SK-N-SH treated with all-trans-retinoic acid at 6 μM for 48 hours (cell line): Measurements from ENCODE around the gene CCDC190.

Source experiments
- ARNTL ChIP-seq: fragments of 450-650 bp; formaldehyde crosslinking; IDR thresholded peaks from 2 replicates; pipeline ENCODE4 v1.5.0; 2020; ENCODE audit warnings: low read depth, mild to moderate bottlenecking, moderate library complexity, borderline replicate concordance
- ESRRG ChIP-seq: fragments of 250-450 bp; sonication (Bioruptor Pico); IDR thresholded peaks from 2 replicates; pipeline ENCODE4 v1.6.1; 2021; ENCODE audit warnings: mild to moderate bottlenecking
- GLIS3 ChIP-seq: fragments of 250-450 bp; sonication (Bioruptor Pico); IDR thresholded peaks from 2 replicates; pipeline ENCODE4 v1.5.0; 2020; ENCODE audit warnings: mild to moderate bottlenecking, moderate library complexity
- OSR1 ChIP-seq: fragments of 250-450 bp; sonication (Bioruptor Pico); IDR thresholded peaks from 2 replicates; pipeline ENCODE4 v1.8.0; 2022; ENCODE audit warnings: moderate library complexity, mild to moderate bottlenecking, inconsistent platforms
- RARB ChIP-seq: fragments of 250-450 bp; sonication (Bioruptor Pico); IDR thresholded peaks from 2 replicates; pipeline ENCODE4 v1.8.0; 2021; ENCODE audit warnings: mild to moderate bottlenecking, moderate library complexity
- TOX ChIP-seq: fragments of 250-450 bp; sonication (Bioruptor Pico); IDR thresholded peaks from 2 replicates; pipeline ENCODE4 v1.8.0; 2021; ENCODE audit warnings: mild to moderate bottlenecking, moderate library complexity, borderline replicate concordance
- ZNF70 ChIP-seq: fragments of 450-650 bp; formaldehyde crosslinking; IDR thresholded peaks from 2 replicates; pipeline ENCODE4 v1.5.0; 2020; ENCODE audit warnings: mild to moderate bottlenecking, moderate library complexity
- ZNF8 ChIP-seq: fragments of 450-650 bp; formaldehyde crosslinking; IDR thresholded peaks from 2 replicates; pipeline ENCODE4 v1.5.0; 2020; ENCODE audit warnings: mild to moderate bottlenecking, moderate library complexity
- TF ChIP-seq, protein P1 (sequence below): fragments of 250-450 bp; sonication (Bioruptor Pico); IDR thresholded peaks from 2 replicates; pipeline ENCODE4 v1.5.1; 2020; ENCODE audit warnings: low read depth, mild to moderate bottlenecking, moderate library complexity
- TF ChIP-seq, protein P2 (sequence below): fragments of 250-450 bp; sonication (Bioruptor Pico); IDR thresholded peaks from 2 replicates; pipeline ENCODE4 v1.8.0; 2020; ENCODE audit warnings: mild to moderate bottlenecking, moderate library complexity, borderline replicate concordance

DNA sequence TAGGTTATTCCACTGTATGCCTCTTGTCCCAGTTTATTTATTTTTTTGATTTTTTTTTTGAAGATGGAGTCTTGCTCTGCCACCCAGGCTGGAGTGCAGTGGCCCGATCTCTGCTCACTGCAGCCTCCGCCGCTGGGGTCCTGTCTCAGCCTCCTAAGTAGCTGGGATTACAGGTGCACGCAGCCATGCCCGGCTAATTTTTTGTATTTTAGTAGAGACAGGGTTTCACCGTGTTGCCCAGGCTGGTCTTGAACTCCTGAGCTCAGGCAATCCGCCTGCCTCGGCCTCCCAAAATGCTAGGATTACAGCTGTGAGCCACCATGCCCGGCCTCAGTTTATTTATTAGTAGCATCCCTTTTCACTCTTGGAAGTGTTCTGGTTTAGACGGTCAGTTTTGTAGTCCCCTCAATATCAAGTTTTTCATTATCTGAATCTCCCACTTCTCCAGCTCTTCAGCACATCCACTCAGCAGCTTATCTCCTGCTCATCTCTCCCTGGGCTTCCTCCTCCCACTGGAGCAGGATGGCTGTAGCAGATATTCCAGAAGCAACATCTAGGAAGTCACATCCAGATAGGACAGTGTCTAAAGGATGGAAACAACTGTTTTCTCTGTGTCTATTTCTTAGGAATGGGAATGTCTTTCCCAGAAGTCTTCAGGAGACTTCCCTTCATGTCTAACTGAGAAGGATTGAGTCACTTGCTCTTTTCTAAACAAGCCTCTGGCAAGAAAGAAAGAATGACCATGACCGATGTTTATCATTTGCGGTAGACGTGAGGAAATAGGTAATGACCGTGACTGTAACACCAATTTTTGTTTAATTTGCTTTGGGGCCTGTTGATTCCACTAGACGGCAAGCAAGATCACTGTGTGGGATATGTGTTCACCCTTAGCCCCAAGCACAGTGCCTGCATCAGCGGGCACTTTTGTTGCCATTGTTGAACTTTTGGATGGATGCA is 14.4 kb downstream of the CCDC190 start:
- TF ChIP-seq ZNF70 = no peak
- TF ChIP-seq ESRRG = no peak
- TF ChIP-seq ARNTL (CRISPR knock-in tag) = no peak
- TF ChIP-seq, protein P1, sequence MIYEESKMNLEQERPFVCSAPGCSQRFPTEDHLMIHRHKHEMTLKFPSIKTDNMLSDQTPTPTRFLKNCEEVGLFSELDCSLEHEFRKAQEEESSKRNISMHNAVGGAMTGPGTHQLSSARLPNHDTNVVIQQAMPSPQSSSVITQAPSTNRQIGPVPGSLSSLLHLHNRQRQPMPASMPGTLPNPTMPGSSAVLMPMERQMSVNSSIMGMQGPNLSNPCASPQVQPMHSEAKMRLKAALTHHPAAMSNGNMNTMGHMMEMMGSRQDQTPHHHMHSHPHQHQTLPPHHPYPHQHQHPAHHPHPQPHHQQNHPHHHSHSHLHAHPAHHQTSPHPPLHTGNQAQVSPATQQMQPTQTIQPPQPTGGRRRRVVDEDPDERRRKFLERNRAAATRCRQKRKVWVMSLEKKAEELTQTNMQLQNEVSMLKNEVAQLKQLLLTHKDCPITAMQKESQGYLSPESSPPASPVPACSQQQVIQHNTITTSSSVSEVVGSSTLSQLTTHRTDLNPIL (CRISPR knock-in tag) = no peak
- TF ChIP-seq TOX (CRISPR knock-in tag) = no peak
- TF ChIP-seq, protein P2, sequence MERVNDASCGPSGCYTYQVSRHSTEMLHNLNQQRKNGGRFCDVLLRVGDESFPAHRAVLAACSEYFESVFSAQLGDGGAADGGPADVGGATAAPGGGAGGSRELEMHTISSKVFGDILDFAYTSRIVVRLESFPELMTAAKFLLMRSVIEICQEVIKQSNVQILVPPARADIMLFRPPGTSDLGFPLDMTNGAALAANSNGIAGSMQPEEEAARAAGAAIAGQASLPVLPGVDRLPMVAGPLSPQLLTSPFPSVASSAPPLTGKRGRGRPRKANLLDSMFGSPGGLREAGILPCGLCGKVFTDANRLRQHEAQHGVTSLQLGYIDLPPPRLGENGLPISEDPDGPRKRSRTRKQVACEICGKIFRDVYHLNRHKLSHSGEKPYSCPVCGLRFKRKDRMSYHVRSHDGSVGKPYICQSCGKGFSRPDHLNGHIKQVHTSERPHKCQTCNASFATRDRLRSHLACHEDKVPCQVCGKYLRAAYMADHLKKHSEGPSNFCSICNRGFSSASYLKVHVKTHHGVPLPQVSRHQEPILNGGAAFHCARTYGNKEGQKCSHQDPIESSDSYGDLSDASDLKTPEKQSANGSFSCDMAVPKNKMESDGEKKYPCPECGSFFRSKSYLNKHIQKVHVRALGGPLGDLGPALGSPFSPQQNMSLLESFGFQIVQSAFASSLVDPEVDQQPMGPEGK (CRISPR knock-in tag) = no peak
- no peak for TF ChIP-seq ZNF8 (CRISPR knock-in tag)
- no peak for TF ChIP-seq OSR1 (CRISPR knock-in tag)
- no peak for TF ChIP-seq GLIS3 (CRISPR knock-in tag)
- TF ChIP-seq RARB (CRISPR knock-in tag) = no peak
